Smooth muscle cell (in vitro differentiated cells): Measurements from ENCODE around the gene GALNS. TPM values are rescaled to one million over a fixed set of nuclear protein-coding genes. Genes with fewer than 3 reads are reported as not detected.

Experiments used
- DNase-seq: peaks from one replicate; lab custom pipeline; 2025; ENCODE audit not compliant: unreplicated experiment; lab: John Stamatoyannopoulos, UW
- H2AFZ ChIP-seq: fragments of 200-600 bp; sonication (generic); 2 replicates; pipeline ENCODE4 v1.6.0; 2016; ENCODE audit warnings: antibody characterized with exemption, low read depth, mild to moderate bottlenecking
- H3F3A ChIP-seq: fragments of 200-600 bp; sonication (generic); 2 replicates; pipeline ENCODE4 v1.6.0; 2017; ENCODE audit warnings: antibody characterized with exemption, low read depth
- H3K27ac ChIP-seq: fragments of 200-600 bp; sonication (generic); 2 replicates; pipeline ENCODE4 v1.5.1; 2016; ENCODE audit warnings: low read depth, mild to moderate bottlenecking
- H3K27me3 ChIP-seq: fragments of 200-600 bp; sonication (generic); 2 replicates; pipeline ENCODE4 v1.6.1; 2016; ENCODE audit warnings: low read depth, mild to moderate bottlenecking
- H3K36me3 ChIP-seq: fragments of 200-600 bp; sonication (generic); 2 replicates; pipeline ENCODE4 v1.5.1; 2016; ENCODE audit warnings: low read depth
- H3K4me1 ChIP-seq: fragments of 200-600 bp; sonication (generic); 2 replicates; pipeline ENCODE4 v1.5.1; 2016; ENCODE audit warnings: low read depth
- H3K4me2 ChIP-seq: fragments of 200-600 bp; sonication (generic); 2 replicates; pipeline ENCODE4 v1.6.0; 2016; ENCODE audit warnings: mild to moderate bottlenecking
- H3K4me3 ChIP-seq: fragments of 200-600 bp; sonication (generic); 2 replicates; pipeline ENCODE4 v1.5.1; 2016; ENCODE audit warnings: mild to moderate bottlenecking
- H3K79me2 ChIP-seq: fragments of 200-600 bp; sonication (generic); 2 replicates; pipeline ENCODE4 v1.6.0; 2016; ENCODE audit warnings: low read depth, mild to moderate bottlenecking
- H3K9ac ChIP-seq: fragments of 200-600 bp; sonication (generic); 2 replicates; pipeline ENCODE4 v1.6.0; 2016; ENCODE audit warnings: low read depth
- H3K9me3 ChIP-seq: fragments of 200-600 bp; sonication (generic); replicated peaks from 2 replicates; pipeline ENCODE4 v1.5.1; 2016; ENCODE audit warnings: low read depth
- H4K20me1 ChIP-seq: fragments of 200-600 bp; sonication (generic); 2 replicates; pipeline ENCODE4 v1.6.0; 2016; ENCODE audit warnings: low read depth
- WGBS: methylation state at CpG from one replicate; pipeline ENCODE4 v1.1.7; 2016; ENCODE audit warnings: low lambda C conversion rate; 5-methylcytosine and 5-hydroxymethylcytosine counted together
- polyA plus RNA-seq: library from polyadenylated mRNA; unstranded; fragments of >200 nt; fragmentation: Nextera tagmentation; extraction: Ambion mirVana; gene quantifications from 2 replicates; pipeline ENCODE4 v1.2.1, GENCODE V29; 2016
- total RNA-seq: library from RNA; depleted of rRNA; stranded (reverse); fragments of >200 nt; gene quantifications from 2 replicates; pipeline ENCODE4 v1.2.3, GENCODE V29; 2014
- TF ChIP-seq, protein P1 (sequence below): fragments of 200-600 bp; sonication (generic); IDR thresholded peaks from 2 replicates; pipeline ENCODE4 v1.5.1; 2017; ENCODE audit warnings: borderline replicate concordance, mild to moderate bottlenecking, antibody characterized with exemption; ENCODE audit not compliant: insufficient read depth, poor library complexity, severe bottlenecking

The GALNS gene
- total and polyA plus RNA-seq, 2 experiments from 2014 or later = 20.8 to 21.3 TPM

DNA sequence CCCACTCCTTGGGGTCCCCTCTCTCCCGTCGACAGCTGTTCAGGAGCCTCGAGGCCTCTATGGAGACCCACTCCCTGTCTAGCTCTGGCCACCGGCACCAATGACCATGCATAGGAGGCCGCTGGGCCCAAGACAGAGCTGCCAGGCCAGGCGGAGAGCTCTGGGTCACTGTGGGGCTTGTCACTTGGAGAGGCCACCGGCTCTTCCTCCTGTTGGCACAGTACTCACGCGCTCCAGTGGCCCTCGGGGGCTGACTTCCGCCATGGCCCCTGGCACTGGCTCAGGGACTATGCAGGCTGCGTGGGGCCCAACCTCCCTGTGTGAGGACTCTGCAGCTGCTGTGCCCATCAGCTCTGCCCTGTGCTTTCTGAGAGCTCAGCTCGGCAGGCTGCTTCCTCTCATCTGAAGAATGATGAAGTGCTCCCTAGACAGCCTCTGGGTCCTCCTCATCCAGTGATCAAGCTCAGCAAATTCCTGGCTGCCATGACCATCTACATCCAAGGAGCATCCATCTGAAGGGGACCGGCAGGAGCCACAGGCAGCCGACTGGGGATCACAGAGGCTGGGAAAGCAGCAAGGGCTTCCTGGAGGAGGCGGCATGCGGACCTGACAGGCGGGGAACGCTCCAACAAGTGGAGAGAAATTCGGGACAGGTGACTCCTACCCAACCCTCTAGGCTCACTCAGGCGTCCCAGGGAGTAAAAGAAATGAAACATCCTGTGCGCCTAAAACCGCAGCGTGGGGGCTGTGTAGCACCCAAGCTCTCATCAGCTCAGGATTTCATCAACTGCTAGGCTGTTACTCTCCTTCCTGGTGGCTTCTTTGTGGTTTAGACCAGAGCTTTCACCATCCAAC lies 16.8 kb downstream of the GALNS start:
- Histone ChIP-seq H3K4me3 (no peak overlapping the region), H4K20me1 (peaks cover 14% of the 10 kb centered on the region), H3K79me2 (no peaks in the 10 kb centered on the region), H3K4me2 (no peak overlapping the region), H3K4me1 (no peaks in the 10 kb centered on the region), H3K9me3 (no peaks in the 10 kb centered on the region), H3F3A (no peaks in the 10 kb centered on the region), H3K9ac (no peak overlapping the region), H2AFZ (no peak overlapping the region), H3K27ac (no peak overlapping the region), H3K36me3 (no peaks in the 10 kb centered on the region), H3K27me3 (no peaks in the 10 kb centered on the region)
- TF ChIP-seq, protein P1, sequence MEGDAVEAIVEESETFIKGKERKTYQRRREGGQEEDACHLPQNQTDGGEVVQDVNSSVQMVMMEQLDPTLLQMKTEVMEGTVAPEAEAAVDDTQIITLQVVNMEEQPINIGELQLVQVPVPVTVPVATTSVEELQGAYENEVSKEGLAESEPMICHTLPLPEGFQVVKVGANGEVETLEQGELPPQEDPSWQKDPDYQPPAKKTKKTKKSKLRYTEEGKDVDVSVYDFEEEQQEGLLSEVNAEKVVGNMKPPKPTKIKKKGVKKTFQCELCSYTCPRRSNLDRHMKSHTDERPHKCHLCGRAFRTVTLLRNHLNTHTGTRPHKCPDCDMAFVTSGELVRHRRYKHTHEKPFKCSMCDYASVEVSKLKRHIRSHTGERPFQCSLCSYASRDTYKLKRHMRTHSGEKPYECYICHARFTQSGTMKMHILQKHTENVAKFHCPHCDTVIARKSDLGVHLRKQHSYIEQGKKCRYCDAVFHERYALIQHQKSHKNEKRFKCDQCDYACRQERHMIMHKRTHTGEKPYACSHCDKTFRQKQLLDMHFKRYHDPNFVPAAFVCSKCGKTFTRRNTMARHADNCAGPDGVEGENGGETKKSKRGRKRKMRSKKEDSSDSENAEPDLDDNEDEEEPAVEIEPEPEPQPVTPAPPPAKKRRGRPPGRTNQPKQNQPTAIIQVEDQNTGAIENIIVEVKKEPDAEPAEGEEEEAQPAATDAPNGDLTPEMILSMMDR = no peak
- no peak for DNase-seq
- 97% methylated on average over 24 of the region's 24 CpGs for WGBS

DNA sequence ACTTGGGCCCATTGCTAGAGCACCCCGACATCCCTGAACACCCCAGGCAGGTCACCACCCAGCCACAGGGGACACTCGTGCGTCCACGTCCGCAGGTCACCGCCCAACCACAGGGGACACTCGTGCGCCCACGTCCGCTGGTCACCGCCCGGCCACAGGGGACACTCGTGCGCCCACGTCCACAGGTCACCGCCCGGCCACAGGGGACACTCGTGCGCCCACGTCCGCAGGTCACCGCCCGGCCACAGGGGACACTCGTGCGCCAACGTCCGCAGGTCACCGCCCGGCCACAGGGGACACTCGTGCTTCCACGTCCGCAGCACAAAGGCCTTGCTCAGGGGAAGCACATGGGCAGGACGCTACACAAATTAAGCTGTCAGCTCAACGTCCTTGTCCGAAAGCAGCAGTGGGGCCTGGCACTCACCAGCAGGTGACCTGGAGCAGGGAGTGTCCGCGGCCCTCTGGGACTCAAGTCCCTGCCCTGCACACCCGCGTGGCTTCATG lies 17.7 kb downstream of the GALNS start:
- Histone ChIP-seq H2AFZ (no peak overlapping the region), H3K4me3 (no peak overlapping the region), H3F3A (no peaks in the 10 kb centered on the region), H3K9ac (no peak overlapping the region), H3K79me2 (no peaks in the 10 kb centered on the region), H3K4me1 (no peaks in the 10 kb centered on the region), H4K20me1 (peaks cover 5% of the 10 kb centered on the region), H3K27me3 (no peaks in the 10 kb centered on the region), H3K27ac (no peak overlapping the region), H3K36me3 (no peaks in the 10 kb centered on the region), H3K9me3 (no peaks in the 10 kb centered on the region), H3K4me2 (no peak overlapping the region)
- TF ChIP-seq, protein P1 = no peak
- no peak for DNase-seq
- WGBS = 98% methylated on average over 38 of the region's 39 CpGs

DNA sequence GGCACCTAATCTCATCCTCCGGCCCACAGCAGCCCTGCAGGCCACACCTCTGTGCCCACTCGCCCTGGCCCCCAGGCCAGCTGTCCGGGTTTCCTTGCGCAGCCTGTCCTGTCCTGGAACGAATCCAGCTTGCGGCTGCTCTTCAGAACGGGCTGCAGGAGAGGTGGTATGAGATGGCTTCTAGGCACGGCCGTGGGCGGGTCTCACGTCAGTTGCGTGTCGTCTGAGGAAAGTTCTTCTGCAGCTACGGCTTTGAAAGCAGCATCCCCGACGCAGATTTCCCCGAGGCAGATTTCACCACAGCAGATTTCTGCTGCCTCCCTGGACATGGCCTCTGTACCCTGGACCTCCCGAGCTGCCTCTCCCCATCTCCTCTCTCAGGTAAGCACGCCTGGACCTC lies 18.2 kb downstream of the GALNS start:
- no peaks in the 10 kb centered on the region for H3K9me3 ChIP-seq
- 96% methylated on average over 18 of the region's 19 CpGs for WGBS
- H3K4me2 ChIP-seq = no peak overlapping the region
- H3K27me3 ChIP-seq = no peaks in the 10 kb centered on the region
- H2AFZ ChIP-seq = no peak overlapping the region
- no peak for DNase-seq
- H3K36me3 ChIP-seq = no peaks in the 10 kb centered on the region
- H3K4me1 ChIP-seq = no peaks in the 10 kb centered on the region
- no peak overlapping the region for H3K9ac ChIP-seq
- H3K4me3 ChIP-seq = no peak overlapping the region
- H3K27ac ChIP-seq = no peak overlapping the region
- H4K20me1 ChIP-seq = peaks cover 5% of the 10 kb centered on the region
- TF ChIP-seq, protein P1 = no peak
- H3F3A ChIP-seq = no peaks in the 10 kb centered on the region
- no peaks in the 10 kb centered on the region for H3K79me2 ChIP-seq
